ENCODE measurements around the gene HAPSTR1.
"Not testable (repeated sequence)": the region's sequence is repeated elsewhere in the genome, so short reads cannot be mapped to it uniquely, and the experiment has no call there.

GRCh38 chr16:9078467-9079429, 12.7 kb upstream of the HAPSTR1 start:
- not testable (repeated sequence) for TF ChIP-seq POLR2A, CTCF (IDR thresholded peaks at IDR 0.05)
